Measurements from ENCODE around the gene RTTN.

Gene RTTN

DNA sequence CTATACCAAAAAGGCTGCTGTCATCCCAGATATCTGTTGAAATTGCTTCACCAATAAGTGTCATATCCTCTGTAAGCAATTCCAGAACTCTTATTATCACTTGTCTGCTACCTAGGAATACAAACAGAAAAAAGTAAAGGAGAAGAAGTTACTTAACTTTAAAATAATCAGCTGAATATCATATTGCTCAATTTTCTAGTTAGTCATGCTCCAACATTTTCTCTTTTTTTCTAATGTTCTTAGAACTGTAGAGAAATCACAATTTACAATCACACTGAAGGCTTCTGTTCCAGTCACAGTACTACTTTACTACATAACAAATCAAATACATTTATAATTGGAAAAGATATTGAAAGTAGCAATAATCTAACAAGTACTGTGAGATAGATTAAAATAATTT is 17.4 kb downstream of the RTTN start:
- Histone ChIP-seq H3K27ac (no peak overlapping the region), H3K9me3 (no peaks in the 10 kb centered on the region), H3K4me3 (no peak overlapping the region), H3K36me3 (peaks cover 9 to 68% (median 9%) of the 10 kb centered on the region in 3 donors), H3K27me3 (no peaks in the 10 kb centered on the region), H3K4me1 (peaks cover 0 to 14% (median 0%) of the 10 kb centered on the region in 4 donors)
- no peak for DNase-seq
- intact Hi-C loops (cut with DNase I; ENCODE audit: low total_unique reads) = no loop called here
- TF ChIP-seq, protein P1, sequence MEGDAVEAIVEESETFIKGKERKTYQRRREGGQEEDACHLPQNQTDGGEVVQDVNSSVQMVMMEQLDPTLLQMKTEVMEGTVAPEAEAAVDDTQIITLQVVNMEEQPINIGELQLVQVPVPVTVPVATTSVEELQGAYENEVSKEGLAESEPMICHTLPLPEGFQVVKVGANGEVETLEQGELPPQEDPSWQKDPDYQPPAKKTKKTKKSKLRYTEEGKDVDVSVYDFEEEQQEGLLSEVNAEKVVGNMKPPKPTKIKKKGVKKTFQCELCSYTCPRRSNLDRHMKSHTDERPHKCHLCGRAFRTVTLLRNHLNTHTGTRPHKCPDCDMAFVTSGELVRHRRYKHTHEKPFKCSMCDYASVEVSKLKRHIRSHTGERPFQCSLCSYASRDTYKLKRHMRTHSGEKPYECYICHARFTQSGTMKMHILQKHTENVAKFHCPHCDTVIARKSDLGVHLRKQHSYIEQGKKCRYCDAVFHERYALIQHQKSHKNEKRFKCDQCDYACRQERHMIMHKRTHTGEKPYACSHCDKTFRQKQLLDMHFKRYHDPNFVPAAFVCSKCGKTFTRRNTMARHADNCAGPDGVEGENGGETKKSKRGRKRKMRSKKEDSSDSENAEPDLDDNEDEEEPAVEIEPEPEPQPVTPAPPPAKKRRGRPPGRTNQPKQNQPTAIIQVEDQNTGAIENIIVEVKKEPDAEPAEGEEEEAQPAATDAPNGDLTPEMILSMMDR (IDR thresholded peaks at IDR 0.05) = no peak

DNA sequence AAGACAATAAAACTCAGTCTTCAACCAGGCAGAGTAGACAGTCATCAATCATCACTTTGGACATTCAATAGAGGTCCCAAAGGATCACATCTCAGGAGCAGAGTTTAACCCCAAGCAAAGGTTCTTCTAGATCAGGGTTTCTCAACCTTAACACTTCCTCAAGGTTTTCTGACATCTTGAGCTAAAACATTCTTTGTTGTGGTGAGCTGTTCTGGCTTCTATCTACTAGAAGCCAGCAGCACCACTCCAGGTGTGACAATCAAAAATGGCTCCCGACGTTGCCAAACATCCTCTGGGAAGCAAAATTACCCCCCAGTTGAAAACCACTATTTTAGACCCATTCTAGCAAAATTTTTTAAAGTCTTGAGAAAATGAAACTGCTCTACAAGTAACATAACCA is 22.0 kb downstream of the RTTN start:
- intact Hi-C loops (cut with DNase I; ENCODE audit: low total_unique reads) = no loop called here
- TF ChIP-seq, protein P1 (IDR thresholded peaks at IDR 0.05) = no peak
- H3K4me1 ChIP-seq = peaks cover 0 to 27% (median 7%) of the 10 kb centered on the region in 4 donors
- no peak for DNase-seq
- H3K9me3 ChIP-seq = no peaks in the 10 kb centered on the region
- H3K4me3 ChIP-seq = no peak overlapping the region
- no peak overlapping the region for H3K27ac ChIP-seq
- H3K36me3 ChIP-seq = peaks cover under 1 to 36% (median 9%) of the 10 kb centered on the region in 3 donors
- no peaks in the 10 kb centered on the region for H3K27me3 ChIP-seq

GRCh38 chr18:70182548-70182947 is 22.9 kb downstream of the RTTN start:
- no peak for DNase-seq
- intact Hi-C loops (cut with DNase I; ENCODE audit: low total_unique reads) = no loop called here
- TF ChIP-seq, protein P1 (IDR thresholded peaks at IDR 0.05) = no peak
- peaks cover 0 to 27% (median 7%) of the 10 kb centered on the region in 4 donors for H3K4me1 ChIP-seq
- H3K4me3 ChIP-seq = no peak overlapping the region
- no peaks in the 10 kb centered on the region for H3K9me3 ChIP-seq
- H3K36me3 ChIP-seq = peaks cover 0 to 34% (median 9%) of the 10 kb centered on the region in 3 donors
- H3K27me3 ChIP-seq = no peaks in the 10 kb centered on the region
- peak overlapping the region in 1 of 2 donors; percentile 16 for H3K27ac ChIP-seq

DNA sequence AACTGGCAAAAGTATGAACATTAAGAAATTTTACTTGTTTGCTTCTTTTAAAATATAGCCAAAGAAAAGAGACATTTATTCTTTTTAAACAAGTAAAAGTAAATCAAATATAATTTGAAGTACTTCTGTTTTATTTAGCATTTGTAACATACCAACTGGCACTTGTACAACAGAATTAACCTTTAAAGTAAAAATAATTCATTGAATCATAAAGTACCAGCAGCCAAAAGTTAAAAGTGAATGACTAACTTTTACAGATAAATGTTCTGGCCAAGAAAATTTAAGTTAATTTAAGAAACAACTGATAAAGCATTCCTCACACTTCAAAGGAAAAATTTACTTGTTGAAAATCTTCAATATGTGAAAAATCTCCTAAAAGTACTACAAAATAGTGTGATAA is 23.8 kb downstream of the RTTN start:
- peaks cover 0 to 27% (median 7%) of the 10 kb centered on the region in 4 donors for H3K4me1 ChIP-seq
- no peak for DNase-seq
- H3K27ac ChIP-seq = peak overlapping the region; percentile 16 to 35
- H3K27me3 ChIP-seq = no peaks in the 10 kb centered on the region
- TF ChIP-seq, protein P1 (IDR thresholded peaks at IDR 0.05) = no peak
- intact Hi-C loops (cut with DNase I; ENCODE audit: low total_unique reads) = no loop called here
- no peaks in the 10 kb centered on the region for H3K9me3 ChIP-seq
- H3K36me3 ChIP-seq = peaks cover 0 to 28% (median 9%) of the 10 kb centered on the region in 3 donors
- no peak overlapping the region for H3K4me3 ChIP-seq

GRCh38 chr18:70181015-70181414 is 24.5 kb downstream of the RTTN start:
- Histone ChIP-seq H3K27me3 (no peaks in the 10 kb centered on the region), H3K27ac (peak overlapping the region; percentile 16 to 35), H3K36me3 (peaks cover 0 to 26% (median 3%) of the 10 kb centered on the region in 3 donors), H3K4me3 (no peak overlapping the region), H3K9me3 (no peaks in the 10 kb centered on the region), H3K4me1 (peaks cover 0 to 27% (median 7%) of the 10 kb centered on the region in 4 donors)
- intact Hi-C loops (cut with DNase I; ENCODE audit: low total_unique reads) = no loop called here
- TF ChIP-seq, protein P1 (IDR thresholded peaks at IDR 0.05) = no peak
- DNase-seq = no peak

DNA sequence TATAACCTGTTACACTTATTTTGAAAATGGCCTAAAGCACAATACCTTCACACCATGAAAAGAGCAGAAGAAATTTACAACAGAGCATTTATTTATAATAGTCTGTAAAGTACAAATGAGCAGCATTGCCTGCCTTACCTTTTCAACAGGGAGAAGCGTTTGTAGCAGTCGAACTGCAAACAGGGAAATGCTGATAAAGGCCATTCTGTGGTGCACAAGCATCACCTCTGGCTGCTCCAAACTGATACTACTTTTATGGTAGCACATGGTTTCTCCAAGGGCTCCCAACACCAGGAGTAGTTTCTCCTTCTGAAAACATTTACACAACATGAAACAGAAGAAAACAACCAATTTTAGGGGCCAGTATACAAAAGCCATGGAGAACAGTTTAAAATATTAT is 28.9 kb downstream of the RTTN start:
- H3K27ac ChIP-seq = no peak overlapping the region
- peaks cover 0 to 10% (median 0%) of the 10 kb centered on the region in 3 donors for H3K36me3 ChIP-seq
- intact Hi-C loops (cut with DNase I; ENCODE audit: low total_unique reads) = no loop called here
- peaks cover 0 to 14% (median 7%) of the 10 kb centered on the region in 4 donors for H3K4me1 ChIP-seq
- TF ChIP-seq, protein P1 (IDR thresholded peaks at IDR 0.05) = no peak
- no peak overlapping the region for H3K4me3 ChIP-seq
- no peaks in the 10 kb centered on the region for H3K27me3 ChIP-seq
- no peak for DNase-seq
- no peaks in the 10 kb centered on the region for H3K9me3 ChIP-seq
